Measurements from ENCODE around the gene PREX1. TPM values are rescaled to one million over a fixed set of nuclear protein-coding genes. Genes with fewer than 3 reads are reported as not detected.

Gene PREX1
- total and polyA plus RNA-seq, 2 experiments from 2014 or later = 2.4 to 10.3 TPM

DNA sequence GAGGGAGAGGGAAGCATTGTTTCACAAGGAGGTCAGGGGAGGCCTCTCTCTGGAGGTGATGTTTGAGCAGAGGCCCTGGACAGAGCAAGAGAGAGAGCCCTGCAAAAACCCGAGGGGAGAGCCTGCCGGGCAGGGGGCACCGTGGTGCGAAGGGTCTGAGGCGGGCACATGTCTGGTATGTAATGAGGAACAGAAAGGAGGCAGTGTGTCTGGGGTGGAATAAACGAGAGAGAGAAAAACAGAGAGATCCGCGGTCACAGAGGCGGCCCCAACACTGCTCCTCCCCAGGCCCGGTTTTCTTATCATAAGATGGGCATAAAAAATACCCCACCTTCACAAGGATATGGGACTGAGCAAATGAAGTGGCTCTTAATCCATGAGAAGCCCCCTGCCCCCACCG lies 119.2 kb downstream of the PREX1 start:
- Histone ChIP-seq H2AFZ (no peak overlapping the region), H3K27ac (ENCODE audit: low read depth) (no peak overlapping the region), H3K27me3 (ENCODE audit: insufficient read depth) (no peaks in the 10 kb centered on the region), H3K79me2 (replicated peaks; ENCODE audit: insufficient read depth) (no peaks in the 10 kb centered on the region), H3K36me3 (ENCODE audit: insufficient read depth) (no peaks in the 10 kb centered on the region), H3K4me2 (no peak overlapping the region), H4K20me1 (replicated peaks; ENCODE audit: insufficient read depth) (no peaks in the 10 kb centered on the region), H3K4me3 (no peak overlapping the region), H3F3A (replicated peaks; ENCODE audit: low read depth) (no peaks in the 10 kb centered on the region), H3K9me2 (ENCODE audit: insufficient read depth) (no peaks in the 10 kb centered on the region), H3K4me1 (ENCODE audit: insufficient read depth) (no peaks in the 10 kb centered on the region)
- no peaks in the 10 kb centered on the region for H3K9me3 Mint-ChIP-seq
- ATAC-seq (no peak), DNase-seq (ENCODE audit: low spot score) (no peak)
- no peak for TF ChIP-seq REST (IDR thresholded peaks at IDR 0.05; ENCODE audit: unreplicated experiment)
- TF ChIP-seq JUNB (IDR thresholded peaks at IDR 0.05; ENCODE audit: unreplicated experiment) = no peak
- TF ChIP-seq ZNF331 (CRISPR knock-in tag; IDR thresholded peaks at IDR 0.05; ENCODE audit: low read depth) = no peak
- TF ChIP-seq NANOG (IDR thresholded peaks at IDR 0.05; ENCODE audit: borderline replicate concordance) = no peak
- no peak for TF ChIP-seq ZNF114 (CRISPR knock-in tag; IDR thresholded peaks at IDR 0.05)
- TF ChIP-seq STAT1 (IDR thresholded peaks at IDR 0.05; ENCODE audit: unreplicated experiment) = no peak
- H3K27ac Mint-ChIP-seq = peak overlapping the region; percentile 19; the same call in 1 of the 2 replicates
- peaks cover 7% of the 10 kb centered on the region for H3K27me3 Mint-ChIP-seq (ENCODE audit: insufficient read depth, low read depth, poor library complexity)
- H3K4me1 Mint-ChIP-seq = no peaks in the 10 kb centered on the region; the same call in 2 of the 3 replicates
- H3K4me3 Mint-ChIP-seq = no peak overlapping the region
- H3K36me3 Mint-ChIP-seq (ENCODE audit: low read depth) = no peaks in the 10 kb centered on the region; the same call in 2 of the 3 replicates

DNA sequence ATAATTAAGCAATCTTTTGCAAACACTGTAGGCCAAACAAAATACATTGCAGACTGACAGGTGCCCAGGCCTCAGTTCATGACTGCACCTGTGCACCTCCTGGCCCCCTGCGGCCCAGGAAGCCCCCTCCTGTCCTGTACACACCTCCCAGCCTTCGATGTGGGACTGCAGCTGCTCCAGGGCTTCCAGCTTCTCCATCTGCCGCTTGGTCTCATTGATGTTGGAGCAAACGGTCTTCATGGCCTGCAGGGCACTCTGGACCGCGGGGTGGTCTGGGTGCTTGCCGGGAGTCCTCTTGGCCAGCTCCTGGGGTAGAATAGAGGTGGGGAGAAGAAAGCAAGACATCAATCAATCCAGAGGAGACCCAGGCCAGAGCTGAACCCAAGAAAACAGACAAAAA lies 119.7 kb downstream of the PREX1 start:
- Histone ChIP-seq H3K9me2 (ENCODE audit: insufficient read depth) (no peaks in the 10 kb centered on the region), H3K79me2 (replicated peaks; ENCODE audit: insufficient read depth) (no peaks in the 10 kb centered on the region), H3K36me3 (ENCODE audit: insufficient read depth) (no peaks in the 10 kb centered on the region), H3K4me1 (ENCODE audit: insufficient read depth) (no peaks in the 10 kb centered on the region), H3K27me3 (ENCODE audit: insufficient read depth) (no peaks in the 10 kb centered on the region), H3K4me2 (no peak overlapping the region), H2AFZ (no peak overlapping the region), H3F3A (replicated peaks; ENCODE audit: low read depth) (no peaks in the 10 kb centered on the region), H4K20me1 (replicated peaks; ENCODE audit: insufficient read depth) (no peaks in the 10 kb centered on the region), H3K4me3 (no peak overlapping the region), H3K27ac (ENCODE audit: low read depth) (no peak overlapping the region)
- Mint-ChIP-seq H3K36me3 (ENCODE audit: low read depth) (no peaks in the 10 kb centered on the region; the same call in 2 of the 3 replicates), H3K4me1 (no peaks in the 10 kb centered on the region; the same call in 2 of the 3 replicates), H3K9me3 (no peaks in the 10 kb centered on the region), H3K27ac (no peak overlapping the region; the same call in 1 of the 2 replicates), H3K4me3 (no peak overlapping the region), H3K27me3 (ENCODE audit: insufficient read depth, low read depth, poor library complexity) (peaks cover 9% of the 10 kb centered on the region)
- TF ChIP-seq CREB1 (CRISPR knock-in tag; IDR thresholded peaks at IDR 0.05; ENCODE audit: low read depth) (no peak), STAT1 (IDR thresholded peaks at IDR 0.05; ENCODE audit: unreplicated experiment) (no peak), REST (IDR thresholded peaks at IDR 0.05; ENCODE audit: unreplicated experiment) (no peak), JUNB (IDR thresholded peaks at IDR 0.05; ENCODE audit: unreplicated experiment) (no peak)
- TF ChIP-seq, protein P1, sequence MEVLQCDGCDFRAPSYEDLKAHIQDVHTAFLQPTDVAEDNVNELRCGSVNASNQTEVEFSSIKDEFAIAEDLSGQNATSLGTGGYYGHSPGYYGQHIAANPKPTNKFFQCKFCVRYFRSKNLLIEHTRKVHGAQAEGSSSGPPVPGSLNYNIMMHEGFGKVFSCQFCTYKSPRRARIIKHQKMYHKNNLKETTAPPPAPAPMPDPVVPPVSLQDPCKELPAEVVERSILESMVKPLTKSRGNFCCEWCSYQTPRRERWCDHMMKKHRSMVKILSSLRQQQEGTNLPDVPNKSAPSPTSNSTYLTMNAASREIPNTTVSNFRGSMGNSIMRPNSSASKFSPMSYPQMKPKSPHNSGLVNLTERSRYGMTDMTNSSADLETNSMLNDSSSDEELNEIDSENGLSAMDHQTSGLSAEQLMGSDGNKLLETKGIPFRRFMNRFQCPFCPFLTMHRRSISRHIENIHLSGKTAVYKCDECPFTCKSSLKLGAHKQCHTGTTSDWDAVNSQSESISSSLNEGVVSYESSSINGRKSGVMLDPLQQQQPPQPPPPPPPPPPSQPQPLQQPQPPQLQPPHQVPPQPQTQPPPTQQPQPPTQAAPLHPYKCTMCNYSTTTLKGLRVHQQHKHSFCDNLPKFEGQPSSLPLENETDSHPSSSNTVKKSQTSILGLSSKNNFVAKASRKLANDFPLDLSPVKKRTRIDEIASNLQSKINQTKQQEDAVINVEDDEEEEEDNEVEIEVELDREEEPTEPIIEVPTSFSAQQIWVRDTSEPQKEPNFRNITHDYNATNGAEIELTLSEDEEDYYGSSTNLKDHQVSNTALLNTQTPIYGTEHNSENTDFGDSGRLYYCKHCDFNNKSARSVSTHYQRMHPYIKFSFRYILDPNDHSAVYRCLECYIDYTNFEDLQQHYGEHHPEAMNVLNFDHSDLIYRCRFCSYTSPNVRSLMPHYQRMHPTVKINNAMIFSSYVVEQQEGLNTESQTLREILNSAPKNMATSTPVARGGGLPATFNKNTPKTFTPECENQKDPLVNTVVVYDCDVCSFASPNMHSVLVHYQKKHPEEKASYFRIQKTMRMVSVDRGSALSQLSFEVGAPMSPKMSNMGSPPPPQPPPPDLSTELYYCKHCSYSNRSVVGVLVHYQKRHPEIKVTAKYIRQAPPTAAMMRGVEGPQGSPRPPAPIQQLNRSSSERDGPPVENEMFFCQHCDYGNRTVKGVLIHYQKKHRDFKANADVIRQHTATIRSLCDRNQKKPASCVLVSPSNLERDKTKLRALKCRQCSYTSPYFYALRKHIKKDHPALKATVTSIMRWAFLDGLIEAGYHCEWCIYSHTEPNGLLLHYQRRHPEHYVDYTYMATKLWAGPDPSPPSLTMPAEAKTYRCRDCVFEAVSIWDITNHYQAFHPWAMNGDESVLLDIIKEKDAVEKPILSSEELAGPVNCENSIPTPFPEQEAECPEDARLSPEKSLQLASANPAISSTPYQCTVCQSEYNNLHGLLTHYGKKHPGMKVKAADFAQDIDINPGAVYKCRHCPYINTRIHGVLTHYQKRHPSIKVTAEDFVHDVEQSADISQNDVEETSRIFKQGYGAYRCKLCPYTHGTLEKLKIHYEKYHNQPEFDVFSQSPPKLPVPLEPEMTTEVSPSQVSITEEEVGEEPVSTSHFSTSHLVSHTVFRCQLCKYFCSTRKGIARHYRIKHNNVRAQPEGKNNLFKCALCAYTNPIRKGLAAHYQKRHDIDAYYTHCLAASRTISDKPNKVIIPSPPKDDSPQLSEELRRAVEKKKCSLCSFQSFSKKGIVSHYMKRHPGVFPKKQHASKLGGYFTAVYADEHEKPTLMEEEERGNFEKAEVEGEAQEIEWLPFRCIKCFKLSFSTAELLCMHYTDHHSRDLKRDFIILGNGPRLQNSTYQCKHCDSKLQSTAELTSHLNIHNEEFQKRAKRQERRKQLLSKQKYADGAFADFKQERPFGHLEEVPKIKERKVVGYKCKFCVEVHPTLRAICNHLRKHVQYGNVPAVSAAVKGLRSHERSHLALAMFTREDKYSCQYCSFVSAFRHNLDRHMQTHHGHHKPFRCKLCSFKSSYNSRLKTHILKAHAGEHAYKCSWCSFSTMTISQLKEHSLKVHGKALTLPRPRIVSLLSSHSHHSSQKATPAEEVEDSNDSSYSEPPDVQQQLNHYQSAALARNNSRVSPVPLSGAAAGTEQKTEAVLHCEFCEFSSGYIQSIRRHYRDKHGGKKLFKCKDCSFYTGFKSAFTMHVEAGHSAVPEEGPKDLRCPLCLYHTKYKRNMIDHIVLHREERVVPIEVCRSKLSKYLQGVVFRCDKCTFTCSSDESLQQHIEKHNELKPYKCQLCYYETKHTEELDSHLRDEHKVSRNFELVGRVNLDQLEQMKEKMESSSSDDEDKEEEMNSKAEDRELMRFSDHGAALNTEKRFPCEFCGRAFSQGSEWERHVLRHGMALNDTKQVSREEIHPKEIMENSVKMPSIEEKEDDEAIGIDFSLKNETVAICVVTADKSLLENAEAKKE (CRISPR knock-in tag; IDR thresholded peaks at IDR 0.05) = no peak
- DNase-seq (ENCODE audit: low spot score) = no peak
- ATAC-seq = no peak
